IPS DF 6.9 (cell line): ENCODE results near the gene EIF2B5.

ENCODE experiments used
- DNase-seq: peaks from one replicate; pipeline ENCODE4 v3.0.0-alpha.2; 2013; ENCODE audit warnings: low read depth, low spot score
- H3K27ac ChIP-seq: one replicate; pipeline ENCODE4 v1.5.1; 2013; ENCODE audit warnings: low read length, control low read depth
- H3K27me3 ChIP-seq: 2 replicates; pipeline ENCODE4 v1.6.1; 2013; ENCODE audit warnings: mild to moderate bottlenecking, low read length; ENCODE audit not compliant: control insufficient read depth, insufficient read depth
- H3K36me3 ChIP-seq: 2 replicates; pipeline ENCODE4 v1.6.1; 2013; ENCODE audit warnings: low read length; ENCODE audit not compliant: control insufficient read depth, insufficient read depth
- H3K4me1 ChIP-seq: 2 replicates; pipeline ENCODE4 v1.6.1; 2013; ENCODE audit warnings: low read length; ENCODE audit not compliant: control insufficient read depth, insufficient read depth
- H3K4me3 ChIP-seq: 2 replicates; pipeline ENCODE4 v1.5.1; 2013; ENCODE audit warnings: mild to moderate bottlenecking, low read length
- H3K9me3 ChIP-seq: 2 replicates; pipeline ENCODE4 v1.6.1; 2013; ENCODE audit warnings: low read length, inconsistent platforms; ENCODE audit not compliant: control insufficient read depth, insufficient read depth
- WGBS: extraction: QIAGEN DNeasy Blood & Tissue Kit; methylation state at CpG from one replicate; pipeline ENCODE4 v1.1.7; 2013; ENCODE audit warnings: mixed read lengths, missing lambda C conversion rate; ENCODE audit not compliant: insufficient read length, insufficient coverage; 5-methylcytosine and 5-hydroxymethylcytosine counted together

Gene EIF2B5

DNA sequence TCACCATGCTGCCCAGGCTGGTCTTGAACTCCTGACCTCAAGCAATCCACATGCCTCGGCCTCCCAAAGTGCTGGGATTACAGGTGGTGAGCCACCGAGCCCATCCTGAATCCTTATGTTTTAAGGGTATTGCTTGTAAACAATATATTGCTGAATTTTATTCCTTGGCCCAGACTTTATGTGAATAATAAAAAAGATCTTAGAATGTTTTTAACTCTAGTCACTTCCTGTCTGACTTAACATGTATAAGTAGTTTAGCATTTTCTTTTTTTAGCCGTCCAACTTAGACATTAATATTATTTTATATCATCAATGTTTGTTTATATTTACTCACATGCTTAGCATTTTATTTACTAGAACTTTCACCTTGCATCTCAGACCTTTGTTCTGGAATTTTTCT lies 9.2 kb upstream of the EIF2B5 start:
- Histone ChIP-seq H3K27ac (no peak overlapping the region), H3K9me3 (no peaks in the 10 kb centered on the region), H3K4me1 (peaks cover 1% of the 10 kb centered on the region; the same call in 1 of the 2 replicates), H3K27me3 (no peaks in the 10 kb centered on the region), H3K36me3 (no peaks in the 10 kb centered on the region), H3K4me3 (no peak overlapping the region)
- no peak for DNase-seq
- no CpG with 5 or more reads among the region's 3 CpGs for WGBS

DNA sequence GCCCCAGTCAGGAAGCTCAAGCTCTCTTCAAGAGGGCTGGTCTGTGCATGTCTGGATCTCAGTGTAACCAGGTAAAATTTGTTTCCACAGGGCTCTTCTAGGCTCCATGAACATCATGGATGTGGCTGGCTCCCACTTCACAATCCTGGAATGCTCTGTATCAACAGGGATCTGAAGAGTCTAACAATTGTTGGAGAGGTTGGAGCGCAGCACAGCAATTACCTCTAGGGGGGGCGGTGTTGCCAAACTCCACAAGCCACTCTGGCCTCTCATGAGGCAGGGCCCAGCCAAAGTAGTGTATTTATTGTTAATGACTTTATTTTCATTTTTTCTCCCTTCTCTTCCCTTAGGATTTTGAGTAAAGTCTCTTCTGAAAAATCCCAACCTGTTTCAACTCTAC lies 6.1 kb upstream of the EIF2B5 start:
- no peak overlapping the region for H3K27ac ChIP-seq
- no peaks in the 10 kb centered on the region for H3K27me3 ChIP-seq
- H3K4me1 ChIP-seq, result peaks cover 1% of the 10 kb centered on the region; the same call in 1 of the 2 replicates
- no peaks in the 10 kb centered on the region for H3K36me3 ChIP-seq
- no peak overlapping the region for H3K4me3 ChIP-seq
- no CpG with 5 or more reads among the region's 2 CpGs for WGBS
- H3K9me3 ChIP-seq, result no peaks in the 10 kb centered on the region
- no peak for DNase-seq

DNA sequence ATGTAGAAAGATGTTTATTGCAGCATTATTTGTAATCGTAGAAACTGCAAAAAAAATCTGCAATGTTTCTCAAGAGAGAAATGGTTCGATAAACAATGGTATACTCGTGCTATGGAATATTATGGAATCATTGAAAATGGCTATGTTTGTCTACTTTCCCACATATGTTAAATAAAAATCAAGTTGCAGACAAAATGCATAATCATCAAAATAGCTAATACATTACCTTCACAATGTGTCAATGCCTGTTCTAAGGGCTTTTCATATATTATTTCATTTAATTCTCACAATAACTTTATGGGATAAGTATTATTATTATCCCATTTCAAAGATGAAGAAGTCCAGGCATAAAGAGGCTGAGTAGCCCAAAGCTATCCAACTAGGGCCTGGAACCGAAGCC lies 2.2 kb upstream of the EIF2B5 start:
- Histone ChIP-seq H3K36me3 (no peaks in the 10 kb centered on the region), H3K4me1 (peaks cover 1% of the 10 kb centered on the region; the same call in 1 of the 2 replicates), H3K4me3 (no peak overlapping the region), H3K27ac (no peak overlapping the region), H3K27me3 (no peaks in the 10 kb centered on the region), H3K9me3 (no peaks in the 10 kb centered on the region)
- no peak for DNase-seq
- no CpG with 5 or more reads among the region's 4 CpGs for WGBS

DNA sequence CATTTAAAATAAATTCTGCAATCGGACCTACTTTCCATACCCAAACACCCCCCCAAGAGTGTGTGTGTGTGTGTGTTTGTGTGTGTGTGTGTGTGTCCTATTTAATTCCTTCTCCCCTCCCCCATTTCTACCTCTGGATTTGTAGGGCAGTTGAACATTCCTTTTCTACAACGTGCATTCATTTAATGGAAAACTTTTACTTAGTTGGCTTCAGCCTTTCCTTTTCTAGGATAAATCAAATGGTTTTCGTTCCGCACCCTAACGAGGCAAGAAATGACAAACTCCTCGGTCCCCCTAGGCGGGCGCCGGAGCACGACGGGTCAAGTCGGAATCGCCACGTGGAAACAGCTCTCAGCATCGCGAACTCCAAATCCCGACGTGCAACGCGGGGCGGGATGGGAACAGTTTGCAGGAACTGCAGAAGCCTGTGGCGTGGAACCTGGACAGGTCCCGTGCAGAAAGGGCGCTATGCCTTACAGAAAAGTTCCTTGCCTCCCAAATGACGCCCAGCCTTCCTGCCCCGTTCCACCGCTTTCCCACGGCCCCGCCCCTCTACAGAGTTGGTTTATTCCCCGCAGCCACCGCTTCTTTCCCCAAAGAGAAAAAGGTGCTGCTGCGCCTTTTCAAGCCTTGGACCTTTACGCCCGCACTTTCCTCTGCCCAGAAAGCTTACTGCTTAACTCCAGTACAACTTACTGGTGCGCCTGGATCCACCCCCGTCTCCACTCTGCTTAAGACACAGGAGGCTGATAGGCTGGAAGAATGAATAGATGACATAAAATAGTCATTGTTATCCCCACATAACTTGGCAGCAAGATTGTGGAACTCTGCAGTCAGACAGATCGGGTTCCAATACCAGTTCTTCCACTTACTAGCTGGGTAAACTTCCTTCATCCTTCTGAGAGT lies 1.1 kb upstream of the EIF2B5 start:
- no peak for DNase-seq
- Histone ChIP-seq H3K4me3 (peak overlapping the region; percentile 69; the same call in 1 of the 2 replicates), H3K27ac (no peak overlapping the region)

DNA sequence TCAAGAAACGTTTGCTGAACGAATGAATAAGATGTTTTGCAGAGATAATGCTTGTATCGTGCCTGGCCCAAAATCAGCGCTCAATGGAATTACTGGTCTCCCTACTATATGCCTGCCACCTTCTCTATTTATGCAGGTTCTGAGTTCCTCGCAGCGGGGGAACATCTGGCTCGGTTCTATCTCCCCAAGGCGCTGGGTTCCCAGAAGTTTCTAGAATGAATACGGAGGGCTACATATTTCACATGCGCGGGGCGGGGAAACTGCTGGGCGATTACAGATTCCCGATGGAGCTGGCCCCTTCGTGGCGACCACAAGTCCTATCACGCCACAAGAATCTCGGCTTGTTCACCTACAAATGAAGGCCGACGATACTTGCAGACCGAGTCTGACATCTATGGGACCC lies 411 bp upstream of the EIF2B5 start:
- Histone ChIP-seq H3K9me3 (no peaks in the 10 kb centered on the region), H3K27ac (no peak overlapping the region), H3K4me1 (no peaks in the 10 kb centered on the region), H3K27me3 (no peaks in the 10 kb centered on the region), H3K4me3 (peak overlapping the region; percentile 69; the same call in 1 of the 2 replicates), H3K36me3 (no peaks in the 10 kb centered on the region)
- no peak for DNase-seq
- no CpG with 5 or more reads among the region's 21 CpGs for WGBS

More for the DNA sequence above, 1.1 kb upstream of the EIF2B5 start:
- Histone ChIP-seq H3K9me3 (no peaks in the 10 kb centered on the region), H3K36me3 (no peaks in the 10 kb centered on the region), H3K4me1 (no peaks in the 10 kb centered on the region), H3K27me3 (no peaks in the 10 kb centered on the region)
- no CpG with 5 or more reads among the region's 37 CpGs for WGBS

DNA sequence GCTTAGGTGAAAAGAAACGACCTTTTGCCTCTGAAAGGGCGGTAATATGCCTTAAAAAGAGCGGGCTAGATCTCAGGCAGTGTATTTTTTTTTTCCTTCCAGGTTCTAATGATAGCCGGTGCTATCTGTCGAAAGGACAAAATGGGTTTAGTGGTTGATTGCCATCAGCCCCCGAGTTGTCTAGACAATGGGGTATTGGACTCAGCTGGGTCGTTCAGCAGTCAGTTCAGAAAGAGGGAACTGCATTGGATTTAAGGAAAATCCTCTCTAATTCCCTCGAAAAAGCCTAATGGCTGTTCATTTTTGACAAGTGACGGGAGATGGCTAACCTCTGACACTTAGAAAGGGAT lies 728 bp downstream of the EIF2B5 start:
- Histone ChIP-seq H3K27ac (no peak overlapping the region), H3K9me3 (no peaks in the 10 kb centered on the region)
- no CpG with 5 or more reads among the region's 9 CpGs for WGBS

DNA sequence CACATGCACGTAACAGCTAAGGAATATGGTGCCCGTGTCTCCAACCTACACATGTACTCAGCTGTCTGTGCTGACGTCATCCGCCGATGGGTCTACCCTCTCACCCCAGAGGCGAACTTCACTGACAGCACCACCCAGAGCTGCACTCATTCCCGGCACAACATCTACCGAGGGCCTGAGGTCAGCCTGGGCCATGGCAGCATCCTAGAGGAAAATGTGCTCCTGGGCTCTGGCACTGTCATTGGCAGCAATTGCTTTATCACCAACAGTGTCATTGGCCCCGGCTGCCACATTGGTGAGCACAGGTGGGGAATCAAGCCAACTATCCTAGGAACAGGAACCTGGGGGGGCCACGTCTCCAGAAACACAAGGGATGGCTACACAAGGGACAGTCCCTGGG lies 5.3 kb downstream of the EIF2B5 start:
- WGBS, result no CpG with 5 or more reads among the region's 10 CpGs
- peaks cover 18% of the 10 kb centered on the region; the same call in 1 of the 2 replicates for H3K36me3 ChIP-seq

More for the DNA sequence above, 728 bp downstream of the EIF2B5 start:
- H3K4me3 ChIP-seq, result peak overlapping the region; percentile 69; the same call in 1 of the 2 replicates
- DNase-seq, result no peak
- no peaks in the 10 kb centered on the region; the same call in 1 of the 2 replicates for H3K36me3 ChIP-seq
- H3K4me1 ChIP-seq, result no peaks in the 10 kb centered on the region
- H3K27me3 ChIP-seq, result no peaks in the 10 kb centered on the region

DNA sequence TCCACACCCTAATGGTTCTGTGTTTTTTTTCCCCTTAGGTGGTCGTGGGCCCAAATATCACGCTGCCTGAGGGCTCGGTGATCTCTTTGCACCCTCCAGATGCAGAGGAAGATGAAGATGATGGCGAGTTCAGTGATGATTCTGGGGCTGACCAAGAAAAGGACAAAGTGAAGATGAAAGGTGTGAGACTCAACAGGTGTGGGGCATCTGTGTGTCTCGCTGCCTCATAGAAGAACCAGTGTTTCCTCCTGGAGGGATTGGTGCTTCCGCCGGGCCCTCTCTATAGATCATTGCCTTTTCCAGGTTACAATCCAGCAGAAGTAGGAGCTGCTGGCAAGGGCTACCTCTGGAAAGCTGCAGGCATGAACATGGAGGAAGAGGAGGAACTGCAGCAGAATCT lies 7.0 kb downstream of the EIF2B5 start:
- no peaks in the 10 kb centered on the region for H3K4me1 ChIP-seq
- no peak overlapping the region for H3K27ac ChIP-seq
- no peaks in the 10 kb centered on the region for H3K27me3 ChIP-seq
- peaks cover 18% of the 10 kb centered on the region; the same call in 1 of the 2 replicates for H3K36me3 ChIP-seq
- H3K9me3 ChIP-seq, result no peaks in the 10 kb centered on the region
- DNase-seq, result no peak
- H3K4me3 ChIP-seq, result no peak overlapping the region
- no CpG with 5 or more reads among the region's 7 CpGs for WGBS

More for the DNA sequence above, 5.3 kb downstream of the EIF2B5 start:
- no peaks in the 10 kb centered on the region for H3K27me3 ChIP-seq
- no peaks in the 10 kb centered on the region for H3K9me3 ChIP-seq
- no peaks in the 10 kb centered on the region for H3K4me1 ChIP-seq
- H3K27ac ChIP-seq, result no peak overlapping the region
- DNase-seq, result no peak
- no peak overlapping the region for H3K4me3 ChIP-seq

DNA sequence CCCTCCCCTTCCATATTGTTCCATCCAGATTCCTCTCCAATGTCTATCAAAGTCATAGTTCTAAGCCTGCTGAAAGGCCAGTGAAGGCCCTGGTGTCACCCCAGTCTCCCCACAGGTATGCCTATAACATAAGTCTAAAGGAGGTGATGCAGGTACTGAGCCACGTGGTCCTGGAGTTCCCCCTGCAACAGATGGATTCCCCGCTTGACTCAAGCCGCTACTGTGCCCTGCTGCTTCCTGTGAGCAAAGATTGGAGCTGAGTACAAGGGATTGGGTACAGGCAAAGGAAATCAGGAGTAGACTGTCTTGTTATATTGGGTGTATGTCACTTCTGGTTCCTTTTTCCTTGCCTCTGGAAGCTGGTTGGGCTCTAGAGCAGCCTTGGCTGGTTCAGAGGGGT lies 8.2 kb downstream of the EIF2B5 start:
- no peaks in the 10 kb centered on the region for H3K9me3 ChIP-seq
- no peak overlapping the region for H3K4me3 ChIP-seq
- H3K36me3 ChIP-seq, result peaks cover 18% of the 10 kb centered on the region; the same call in 1 of the 2 replicates
- no peak overlapping the region for H3K27ac ChIP-seq
- H3K27me3 ChIP-seq, result no peaks in the 10 kb centered on the region
- DNase-seq, result no peak
- H3K4me1 ChIP-seq, result no peaks in the 10 kb centered on the region
- WGBS, result no CpG with 5 or more reads among the region's 3 CpGs

DNA sequence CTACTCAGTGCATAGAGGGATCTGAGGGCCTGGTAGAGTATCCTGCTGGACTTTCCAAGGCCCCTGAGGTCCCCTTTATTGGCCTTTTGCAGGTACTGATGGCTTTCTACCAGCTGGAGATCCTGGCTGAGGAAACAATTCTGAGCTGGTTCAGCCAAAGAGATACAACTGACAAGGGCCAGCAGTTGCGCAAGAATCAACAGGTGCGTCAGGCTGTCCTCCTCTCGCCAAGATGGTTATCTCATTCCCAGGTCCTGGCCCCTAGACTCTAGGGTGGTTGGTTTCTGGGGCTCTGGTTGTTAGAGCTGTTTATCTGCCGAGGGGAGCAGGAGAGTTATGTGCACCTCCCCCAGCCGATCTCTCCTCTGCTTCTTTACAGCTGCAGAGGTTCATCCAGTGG lies 9.3 kb downstream of the EIF2B5 start:
- H3K4me3 ChIP-seq, result no peak overlapping the region
- H3K36me3 ChIP-seq, result peaks cover 18% of the 10 kb centered on the region; the same call in 1 of the 2 replicates
- DNase-seq, result no peak
- no peaks in the 10 kb centered on the region for H3K9me3 ChIP-seq
- no peak overlapping the region for H3K27ac ChIP-seq
- WGBS, result no CpG with 5 or more reads among the region's 5 CpGs
- H3K4me1 ChIP-seq, result no peaks in the 10 kb centered on the region
- no peaks in the 10 kb centered on the region for H3K27me3 ChIP-seq
